Large intestine (tissue), 3 donors: ENCODE results near the gene CD2AP. TPM values are rescaled to one million over a fixed set of nuclear protein-coding genes. Genes with fewer than 3 reads are reported as not detected.

Source experiments
- DNase-seq, 2 donors: peaks; one replicate each; pipeline versions ENCODE4 v3.0.0 to v3.0.0-alpha.2; 2013
- H3K27ac ChIP-seq: one replicate; pipeline ENCODE4 v1.5.1; 2013; ENCODE audit warnings: low read length
- H3K27me3 ChIP-seq: 2 replicates; pipeline ENCODE4 v1.6.1; 2013; ENCODE audit warnings: low read length; ENCODE audit not compliant: control insufficient read depth, insufficient read depth
- H3K36me3 ChIP-seq: 2 replicates; pipeline ENCODE4 v1.6.1; 2013; ENCODE audit warnings: low read length; ENCODE audit not compliant: control insufficient read depth, insufficient read depth
- H3K4me1 ChIP-seq: one replicate; pipeline ENCODE4 v1.6.1; 2013; ENCODE audit warnings: low read length; ENCODE audit not compliant: control insufficient read depth, insufficient read depth
- H3K4me3 ChIP-seq: one replicate; pipeline ENCODE4 v1.5.1; 2013; ENCODE audit warnings: low read length
- H3K9me3 ChIP-seq: one replicate; pipeline ENCODE4 v1.6.1; 2013; ENCODE audit warnings: mild to moderate bottlenecking, low read depth, low read length, moderate library complexity; ENCODE audit not compliant: control insufficient read depth
- WGBS: methylation state at CpG from one replicate; pipeline ENCODE4 v1.1.5; 2013; ENCODE audit warnings: low lambda C conversion rate; ENCODE audit not compliant: insufficient coverage; 5-methylcytosine and 5-hydroxymethylcytosine counted together
- polyA plus RNA-seq: library from polyadenylated mRNA; unstranded; fragments of 120-200 nt; gene quantifications from one replicate; pipeline ENCODE4 v1.2.1, GENCODE V29; 2013

Gene CD2AP
- polyA plus RNA-seq, 1 donor: 54.1 TPM

- WGBS: no CpG with 5 or more reads among the region's 5 CpGs
- peak in 1 of 2 donors; percentile 35 for DNase-seq
- Histone ChIP-seq H3K9me3 (no peaks in the 10 kb centered on the region), H3K36me3 (no peaks in the 10 kb centered on the region), H3K4me3 (no peak overlapping the region), H3K27me3 (no peaks in the 10 kb centered on the region), H3K4me1 (peaks cover 7% of the 10 kb centered on the region), H3K27ac (no peak overlapping the region)
Measured at GRCh38 chr6:47653706-47654105, 176.1 kb downstream of the CD2AP start.

GRCh38 chr6:47654255-47654654 lies 176.7 kb downstream of the CD2AP start:
- Histone ChIP-seq H3K27me3 (no peaks in the 10 kb centered on the region), H3K36me3 (no peaks in the 10 kb centered on the region), H3K9me3 (no peaks in the 10 kb centered on the region), H3K4me3 (no peak overlapping the region), H3K27ac (no peak overlapping the region), H3K4me1 (peaks cover 5% of the 10 kb centered on the region)
- no peak for DNase-seq
- no CpG with 5 or more reads among the region's 4 CpGs for WGBS

- Histone ChIP-seq H3K36me3 (no peaks in the 10 kb centered on the region), H3K27me3 (no peaks in the 10 kb centered on the region), H3K4me3 (no peak overlapping the region), H3K9me3 (no peaks in the 10 kb centered on the region), H3K27ac (no peak overlapping the region), H3K4me1 (no peaks in the 10 kb centered on the region)
- WGBS: 90% methylated on average over 1 of the region's 7 CpGs
- peak; percentile 27 to 39 for DNase-seq
Measured at GRCh38 chr6:47655719-47656595, 178.4 kb downstream of the CD2AP start.

- DNase-seq: no peak
- H3K27me3 ChIP-seq: no peaks in the 10 kb centered on the region
- no peaks in the 10 kb centered on the region for H3K36me3 ChIP-seq
- H3K4me3 ChIP-seq: no peak overlapping the region
- WGBS: 86% methylated on average over 3 of the region's 5 CpGs
- H3K27ac ChIP-seq: no peak overlapping the region
- no peaks in the 10 kb centered on the region for H3K4me1 ChIP-seq
- no peaks in the 10 kb centered on the region for H3K9me3 ChIP-seq
Measured at GRCh38 chr6:47661960-47662359, 184.4 kb downstream of the CD2AP start.

- no peak for DNase-seq
- no peaks in the 10 kb centered on the region for H3K27me3 ChIP-seq
- no peak overlapping the region for H3K27ac ChIP-seq
- no peaks in the 10 kb centered on the region for H3K4me1 ChIP-seq
- H3K36me3 ChIP-seq: no peaks in the 10 kb centered on the region
- no CpG with 5 or more reads among the region's 13 CpGs for WGBS
- no peak overlapping the region for H3K4me3 ChIP-seq
- H3K9me3 ChIP-seq: no peaks in the 10 kb centered on the region
Measured at GRCh38 chr6:47663462-47664216, 186.1 kb downstream of the CD2AP start.

GRCh38 chr6:47665112-47665511 lies 187.5 kb downstream of the CD2AP start:
- H3K9me3 ChIP-seq: no peaks in the 10 kb centered on the region
- no peaks in the 10 kb centered on the region for H3K36me3 ChIP-seq
- no peaks in the 10 kb centered on the region for H3K27me3 ChIP-seq
- WGBS: no CpG with 5 or more reads among the region's 3 CpGs
- H3K4me1 ChIP-seq: peaks cover 4% of the 10 kb centered on the region
- H3K27ac ChIP-seq: no peak overlapping the region
- no peak overlapping the region for H3K4me3 ChIP-seq
- DNase-seq: no peak

GRCh38 chr6:47669684-47670513 lies 192.3 kb downstream of the CD2AP start:
- H3K4me3 ChIP-seq: no peak overlapping the region
- H3K27me3 ChIP-seq: no peaks in the 10 kb centered on the region
- H3K9me3 ChIP-seq: no peaks in the 10 kb centered on the region
- H3K4me1 ChIP-seq: peaks cover 4% of the 10 kb centered on the region
- peak; percentile 61 to 75 for DNase-seq
- no CpG with 5 or more reads among the region's 6 CpGs for WGBS
- H3K27ac ChIP-seq: peak overlapping the region; percentile 45
- H3K36me3 ChIP-seq: no peaks in the 10 kb centered on the region

- no CpG with 5 or more reads among the region's 3 CpGs for WGBS
- H3K4me3 ChIP-seq: no peak overlapping the region
- no peak for DNase-seq
- H3K27me3 ChIP-seq: no peaks in the 10 kb centered on the region
- H3K4me1 ChIP-seq: peaks cover 4% of the 10 kb centered on the region
- H3K27ac ChIP-seq: no peak overlapping the region
- no peaks in the 10 kb centered on the region for H3K36me3 ChIP-seq
- H3K9me3 ChIP-seq: no peaks in the 10 kb centered on the region
Measured at GRCh38 chr6:47670851-47671250, 193.3 kb downstream of the CD2AP start.

GRCh38 chr6:47671777-47672176 lies 194.2 kb downstream of the CD2AP start:
- Histone ChIP-seq H3K4me1 (peaks cover 4% of the 10 kb centered on the region), H3K36me3 (no peaks in the 10 kb centered on the region), H3K9me3 (no peaks in the 10 kb centered on the region), H3K27me3 (no peaks in the 10 kb centered on the region), H3K4me3 (no peak overlapping the region), H3K27ac (no peak overlapping the region)
- no CpG with 5 or more reads among the region's 1 CpG for WGBS
- no peak for DNase-seq

- Histone ChIP-seq H3K27ac (no peak overlapping the region), H3K36me3 (no peaks in the 10 kb centered on the region)
- no CpG with 5 or more reads among the region's 1 CpG for WGBS
Measured at GRCh38 chr6:47672816-47673215, 195.2 kb downstream of the CD2AP start.

More at GRCh38 chr6:47672816-47673215, 195.2 kb downstream of the CD2AP start:
- DNase-seq: no peak
- Histone ChIP-seq H3K9me3 (no peaks in the 10 kb centered on the region), H3K4me3 (no peak overlapping the region), H3K27me3 (no peaks in the 10 kb centered on the region), H3K4me1 (peaks cover 4% of the 10 kb centered on the region)
